ENCODE results near the gene BMAL1. TPM values are rescaled to one million over a fixed set of nuclear protein-coding genes. Genes with fewer than 3 reads are reported as not detected.
"Not testable (repeated sequence)": the region's sequence is repeated elsewhere in the genome, so short reads cannot be mapped to it uniquely, and the experiment has no call there.

The BMAL1 gene
- total and polyA plus RNA-seq, 5 experiments from 2014 or later = 9.6 to 93.8 (median 14.0) TPM

GRCh38 chr11:13434247-13435205 lies 156.9 kb downstream of the BMAL1 start:
- no peak overlapping the region for H3K4me3 Mint-ChIP-seq

GRCh38 chr11:13436836-13437235 lies 159.2 kb downstream of the BMAL1 start:
- H3K27ac Mint-ChIP-seq, H3K27me3 Mint-ChIP-seq, H3K4me3 Mint-ChIP-seq, ATAC-seq, POLR2A ChIA-PET, DNase-seq, H3K9me3 Mint-ChIP-seq: not testable (repeated sequence)
- peaks cover 9 to 19% (median 11%) of the 10 kb centered on the region in 3 donors for H3K36me3 Mint-ChIP-seq
- H3K4me1 Mint-ChIP-seq = peaks cover 16 to 53% (median 45%) of the 10 kb centered on the region in 4 donors

More at GRCh38 chr11:13434247-13435205, 156.9 kb downstream of the BMAL1 start:
- Mint-ChIP-seq H3K9me3 (peaks cover 0 to 13% (median 1%) of the 10 kb centered on the region in 9 donors), H3K27me3 (no peaks in the 10 kb centered on the region), H3K36me3 (peaks cover 12 to 34% (median 18%) of the 10 kb centered on the region in 3 donors), H3K4me1 (peaks cover 16 to 49% (median 40%) of the 10 kb centered on the region in 4 donors), H3K27ac (peak overlapping the region in 7 of 10 donors; percentile 9 to 67 (median 24))
- POLR2A ChIA-PET = no interaction called here
- DNase-seq (no peak), ATAC-seq (no peak)

Other genes with a start within 250 kb of the BMAL1 start
- gene BTBD10, start 185.4 kb downstream of the BMAL1 start, total RNA-seq = 10 to 100 TPM; 19.3 to 20.2 TPM
- 1 to 10 TPM; 7.1 to 9.4 (median 9.4) TPM for gene BTBD10, start 185.4 kb downstream of the BMAL1 start, polyA plus RNA-seq
- not detected for gene PTH, start 218.2 kb downstream of the BMAL1 start, total RNA-seq
- not detected for gene PTH, start 218.2 kb downstream of the BMAL1 start, polyA plus RNA-seq

Data from naive thymus-derived CD8-positive, alpha-beta T cell (primary cell).